SKM-1 (cell line): ENCODE data around the gene CDK5RAP2.
"Not testable (repeated sequence)": the region's sequence is repeated elsewhere in the genome, so short reads cannot be mapped to it uniquely, and the experiment has no call there.

ENCODE experiments used
- DNase-seq: peaks from one replicate; lab custom pipeline; 2025; ENCODE audit not compliant: unreplicated experiment; lab: John Stamatoyannopoulos, UW

The CDK5RAP2 gene

GRCh38 chr9:120474591-120475243, 105.2 kb downstream of the CDK5RAP2 start:
- DNase-seq: no peak

- DNase-seq: no peak
Measured at GRCh38 chr9:120473608-120474007, 106.4 kb downstream of the CDK5RAP2 start.

GRCh38 chr9:120465685-120466407, 114.1 kb downstream of the CDK5RAP2 start:
- no peak for DNase-seq

GRCh38 chr9:120464887-120465421, 115.0 kb downstream of the CDK5RAP2 start:
- no peak for DNase-seq

- DNase-seq: no peak
Measured at GRCh38 chr9:120464176-120464886, 115.6 kb downstream of the CDK5RAP2 start.

- no peak for DNase-seq
Measured at GRCh38 chr9:120463765-120464164, 116.2 kb downstream of the CDK5RAP2 start.

GRCh38 chr9:120461677-120462076, 118.3 kb downstream of the CDK5RAP2 start:
- DNase-seq: not testable (repeated sequence)

GRCh38 chr9:120456218-120456617, 123.7 kb downstream of the CDK5RAP2 start:
- no peak for DNase-seq

- no peak for DNase-seq
Measured at GRCh38 chr9:120454467-120454866, 125.5 kb downstream of the CDK5RAP2 start.

GRCh38 chr9:120453792-120454191, 126.2 kb downstream of the CDK5RAP2 start:
- DNase-seq: no peak

- no peak for DNase-seq
Measured at GRCh38 chr9:120452631-120453030, 127.3 kb downstream of the CDK5RAP2 start.

- no peak for DNase-seq
Measured at GRCh38 chr9:120450916-120451315, 129.1 kb downstream of the CDK5RAP2 start.

GRCh38 chr9:120449566-120449965, 130.4 kb downstream of the CDK5RAP2 start:
- no peak for DNase-seq

GRCh38 chr9:120447959-120448500, 131.9 kb downstream of the CDK5RAP2 start:
- no peak for DNase-seq

GRCh38 chr9:120446671-120447070, 133.3 kb downstream of the CDK5RAP2 start:
- no peak for DNase-seq

- DNase-seq: no peak
Measured at GRCh38 chr9:120443976-120444375, 136.0 kb downstream of the CDK5RAP2 start.

- DNase-seq: no peak
Measured at GRCh38 chr9:120443489-120443888, 136.5 kb downstream of the CDK5RAP2 start.

- no peak for DNase-seq
Measured at GRCh38 chr9:120442308-120442995, 137.5 kb downstream of the CDK5RAP2 start.

GRCh38 chr9:120441426-120442307, 138.3 kb downstream of the CDK5RAP2 start:
- no peak for DNase-seq

GRCh38 chr9:120440791-120441190, 139.2 kb downstream of the CDK5RAP2 start:
- no peak for DNase-seq
